Sigmoid colon (tissue), 7 donors: ENCODE data around the gene TCF7L2. TPM values are rescaled to one million over a fixed set of nuclear protein-coding genes. Genes with fewer than 3 reads are reported as not detected.

Source experiments
- DNase-seq: peaks from one replicate; pipeline ENCODE4 v3.0.0-alpha.2; 2019
- H3K27ac ChIP-seq, 4 donors: fragments of 200-600 bp; sonication (generic); one replicate each; pipeline ENCODE4 v1.5.1; 2016 to 2019; ENCODE audit warnings: mild to moderate bottlenecking in 1 of 4
- H3K27me3 ChIP-seq, 3 donors: fragments of 200-600 bp; sonication (generic); one replicate each; pipeline ENCODE4 v1.5.1; 2019; ENCODE audit warnings: mild to moderate bottlenecking in 1 of 3
- H3K36me3 ChIP-seq, 4 donors: fragments of 200-600 bp; sonication (generic); one replicate each; pipeline ENCODE4 v1.5.1; 2016 to 2019
- H3K4me1 ChIP-seq, 4 donors: fragments of 200-600 bp; sonication (generic); one replicate each; pipeline ENCODE4 v1.5.1; 2017 to 2019
- H3K4me3 ChIP-seq, 4 donors: fragments of 200-600 bp; sonication (generic); one replicate each; pipeline ENCODE4 v1.5.1; 2017 to 2019; ENCODE audit warnings: mild to moderate bottlenecking in 2 of 4, moderate library complexity in 1 of 4
- H3K9me3 ChIP-seq, 4 donors: fragments of 200-600 bp in 3 of 4; sonication (generic) in 3 of 4; one replicate each; pipeline versions ENCODE4 v1.5.1 to v1.6.1; 2013 to 2019
- CTCF ChIP-seq, 4 experiments: fragments of 450-650 bp in 3 of 4; fragments of 200-600 bp in 1 of 4; IDR thresholded peaks; one replicate each; pipeline ENCODE4 v1.5.1; 2016 to 2019; ENCODE audit warnings: antibody characterized with exemption in 4 of 4, mild to moderate bottlenecking in 3 of 4, moderate library complexity in 2 of 4
- EP300 ChIP-seq, 4 donors: sonication (generic); formaldehyde crosslinking; IDR thresholded peaks; one replicate each; pipeline ENCODE4 v1.6.1; 2017; ENCODE audit warnings: antibody characterized with exemption in 4 of 4
- POLR2A ChIP-seq, 2 donors: fragments of 450-650 bp; IDR thresholded peaks; one replicate each; pipeline ENCODE4 v1.6.1; 2016; ENCODE audit warnings: antibody characterized with exemption in 2 of 2, mild to moderate bottlenecking in 2 of 2, moderate library complexity in 2 of 2
- POLR2AphosphoS5 ChIP-seq, 4 donors: sonication (generic); formaldehyde crosslinking; IDR thresholded peaks; one replicate each; pipeline ENCODE4 v1.6.1; 2017; ENCODE audit warnings: antibody characterized with exemption in 4 of 4
- WGBS, 2 donors: extraction: QIAGEN DNeasy Blood & Tissue Kit; methylation state at CpG; one replicate each; pipeline ENCODE4 v1.1.7; 2013; 5-methylcytosine and 5-hydroxymethylcytosine counted together
- intact Hi-C: fragments of 100-400 bp; cut with DNase I; formaldehyde crosslinking; loops from one replicate; pipeline ENCODE4 v1.15.1; 2023
- polyA plus RNA-seq, 3 donors: library from polyadenylated mRNA; stranded (reverse); fragments of 200-250 nt; gene quantifications; one replicate each; pipeline ENCODE4 v1.2.3, GENCODE V29; 2013
- total RNA-seq, 4 donors: library from RNA; depleted of rRNA; stranded (reverse); fragments of >200 nt; gene quantifications; one replicate each; pipeline ENCODE4 v1.1.0, GENCODE V29; 2016
- donor health status: healthy with polysubstance abuse.
- donor health status: Bipolar disorder and iron deficiency.
- donor health status: healthy.

TCF7L2 gene
- total and polyA plus RNA-seq, 7 donors, result 15.3 to 40.4 (median 30.0) TPM

DNA sequence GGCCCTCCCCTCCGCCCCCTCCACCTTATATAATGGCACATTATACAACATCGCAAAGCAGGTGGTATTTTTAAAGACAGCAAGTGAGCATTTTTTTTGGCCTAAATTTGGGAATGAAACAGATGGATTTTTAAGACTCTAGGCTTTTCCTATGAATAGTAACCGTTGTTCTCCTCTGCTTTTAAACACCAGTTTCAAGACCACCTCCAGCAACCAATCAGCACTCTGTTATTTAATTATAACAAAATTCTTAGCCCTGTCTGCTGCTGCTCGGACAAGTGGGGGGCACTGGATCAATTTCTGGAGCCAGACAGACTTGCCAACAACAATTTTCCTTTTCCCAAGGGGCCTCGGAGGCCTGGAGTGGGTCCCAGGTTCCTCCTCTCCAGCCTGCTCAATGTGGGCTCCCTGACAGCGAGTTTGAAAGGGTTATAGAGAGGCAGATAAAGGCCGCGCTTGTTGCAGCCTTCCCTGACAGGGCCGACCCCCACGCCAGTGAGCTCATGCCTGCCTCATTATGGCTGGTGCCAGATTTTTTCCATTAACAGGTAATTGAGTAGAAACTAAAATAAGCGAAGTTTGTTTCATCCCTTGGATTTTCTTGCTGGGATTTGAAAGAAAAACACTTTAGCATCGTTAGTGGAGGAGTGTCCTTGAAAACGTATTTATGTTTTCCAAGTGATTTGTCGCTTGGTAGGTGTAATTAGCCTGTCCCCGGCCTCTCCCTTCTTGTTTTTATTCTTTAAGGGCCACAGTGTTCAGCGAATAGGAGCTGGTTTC is 227.3 kb downstream of the TCF7L2 start:
- TF ChIP-seq CTCF (IDR thresholded peaks at IDR 0.05) (no peak), POLR2AphosphoS5 (IDR thresholded peaks at IDR 0.05) (no peak), POLR2A (IDR thresholded peaks at IDR 0.05) (no peak), EP300 (IDR thresholded peaks at IDR 0.05) (no peak)
- intact Hi-C loops, result no loop called here
- Histone ChIP-seq H3K4me1 (peaks cover 0 to 21% (median 11%) of the 10 kb centered on the region in 4 donors), H3K27ac (no peak overlapping the region), H3K27me3 (no peaks in the 10 kb centered on the region), H3K4me3 (no peak overlapping the region), H3K36me3 (no peaks in the 10 kb centered on the region), H3K9me3 (no peaks in the 10 kb centered on the region)
- DNase-seq, result no peak
- 81 to 82% methylated on average over 16 of the region's 16 CpGs for WGBS, 2 donors

DNA sequence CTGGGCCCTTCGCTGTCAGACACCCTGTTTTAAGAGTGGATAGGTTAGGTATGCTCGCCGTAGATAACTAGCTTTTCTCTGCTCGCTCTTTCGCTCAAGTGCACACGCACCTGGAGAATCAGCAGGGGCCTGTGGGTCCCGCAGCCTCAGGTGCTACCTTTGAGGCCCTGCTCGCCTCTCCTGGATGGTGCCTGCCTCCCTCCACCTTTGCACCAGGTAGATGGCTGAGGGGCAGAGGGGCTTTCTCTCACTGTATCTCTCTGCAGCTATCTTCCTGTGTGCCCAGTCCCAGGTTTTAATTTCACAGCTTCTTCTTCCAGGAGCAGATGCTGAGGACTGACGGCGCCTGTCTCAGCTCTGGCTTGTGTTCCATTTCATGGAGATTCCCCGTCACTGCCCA is 227.9 kb downstream of the TCF7L2 start:
- no peak for DNase-seq
- 95 to 97% methylated on average over 11 of the region's 11 CpGs for WGBS, 2 donors
- Histone ChIP-seq H3K4me3 (no peak overlapping the region), H3K27me3 (no peaks in the 10 kb centered on the region), H3K36me3 (no peaks in the 10 kb centered on the region), H3K4me1 (peaks cover 0 to 22% (median 11%) of the 10 kb centered on the region in 4 donors), H3K27ac (no peak overlapping the region), H3K9me3 (no peaks in the 10 kb centered on the region)
- TF ChIP-seq POLR2A (IDR thresholded peaks at IDR 0.05) (no peak), POLR2AphosphoS5 (IDR thresholded peaks at IDR 0.05) (no peak), CTCF (IDR thresholded peaks at IDR 0.05) (no peak), EP300 (IDR thresholded peaks at IDR 0.05) (no peak)
- intact Hi-C loops, result no loop called here

- DNase-seq, result no peak
- Histone ChIP-seq H3K27ac (no peak overlapping the region), H3K36me3 (no peaks in the 10 kb centered on the region), H3K27me3 (no peaks in the 10 kb centered on the region), H3K9me3 (no peaks in the 10 kb centered on the region), H3K4me1 (peaks cover 0 to 30% (median 13%) of the 10 kb centered on the region in 4 donors), H3K4me3 (no peak overlapping the region)
- intact Hi-C loops, result no loop called here
- TF ChIP-seq POLR2A (IDR thresholded peaks at IDR 0.05), result no peak
- no peak for TF ChIP-seq POLR2AphosphoS5 (IDR thresholded peaks at IDR 0.05)
- WGBS, 2 donors, result 82 to 84% methylated on average over 3 of the region's 3 CpGs
Observed at GRCh38 chr10:113178771-113179170, 228.7 kb downstream of the TCF7L2 start.

- H3K36me3 ChIP-seq, result no peaks in the 10 kb centered on the region
- H3K4me3 ChIP-seq, result no peak overlapping the region
- H3K27ac ChIP-seq, result no peak overlapping the region
- 83 to 88% methylated on average over 6 of the region's 6 CpGs for WGBS, 2 donors
- no peak for TF ChIP-seq POLR2A (IDR thresholded peaks at IDR 0.05)
- no peak for TF ChIP-seq POLR2AphosphoS5 (IDR thresholded peaks at IDR 0.05)
- no peak for TF ChIP-seq CTCF (IDR thresholded peaks at IDR 0.05)
- TF ChIP-seq EP300 (IDR thresholded peaks at IDR 0.05), result no peak
- intact Hi-C loops, result no loop called here
- H3K9me3 ChIP-seq, result no peaks in the 10 kb centered on the region
- DNase-seq, result no peak
- H3K27me3 ChIP-seq, result no peaks in the 10 kb centered on the region
- H3K4me1 ChIP-seq, result peaks cover 0 to 34% (median 14%) of the 10 kb centered on the region in 4 donors
Observed at GRCh38 chr10:113179265-113179664, 229.2 kb downstream of the TCF7L2 start.

DNA sequence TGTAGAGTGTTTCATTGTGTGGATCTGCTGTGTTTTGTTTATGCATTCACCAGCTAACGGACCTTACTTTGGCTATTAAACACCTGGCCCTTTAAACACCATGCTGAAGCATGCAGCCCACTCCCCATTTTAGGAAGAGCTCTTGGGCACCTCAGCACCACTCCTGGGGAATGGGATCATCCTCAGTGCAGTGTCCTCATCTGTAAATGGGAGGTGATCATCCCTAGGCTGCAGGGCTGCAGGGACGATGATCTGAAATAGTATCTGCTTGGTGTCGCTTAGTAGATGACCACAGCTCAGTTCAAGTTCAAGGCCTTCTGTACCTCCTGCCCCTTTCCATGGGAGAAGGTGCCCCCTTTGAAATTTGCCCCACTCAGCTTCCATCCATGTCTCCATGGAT is 229.9 kb downstream of the TCF7L2 start:
- no peak for DNase-seq
- H3K27ac ChIP-seq, result no peak overlapping the region
- WGBS, 2 donors, result 91 to 95% methylated on average over 3 of the region's 3 CpGs
- H3K9me3 ChIP-seq, result no peaks in the 10 kb centered on the region
- H3K4me1 ChIP-seq, result peaks cover 0 to 34% (median 14%) of the 10 kb centered on the region in 4 donors
- no peaks in the 10 kb centered on the region for H3K36me3 ChIP-seq
- H3K4me3 ChIP-seq, result no peak overlapping the region
- no peaks in the 10 kb centered on the region for H3K27me3 ChIP-seq
- intact Hi-C loops, result no loop called here
- TF ChIP-seq EP300 (IDR thresholded peaks at IDR 0.05) (no peak), POLR2A (IDR thresholded peaks at IDR 0.05) (no peak), POLR2AphosphoS5 (IDR thresholded peaks at IDR 0.05) (no peak), CTCF (IDR thresholded peaks at IDR 0.05) (no peak)
